DND-41 (cell line): Measurements from ENCODE around the gene IPO4.

ENCODE experiments used
- ATAC-seq: fragments of 200-7000 bp; cut with Tn5 transposase; 3 replicates; pipeline ENCODE4 v1.9.1; 2021; ENCODE audit warnings: low read depth; ENCODE audit not compliant: insufficient read depth
- DNase-seq: peaks from one replicate; pipeline ENCODE4 v3.0.0-alpha.2; 2020
- H2AFZ ChIP-seq: 2 replicates; pipeline ENCODE4 v1.6.0; 2012; ENCODE audit warnings: low read depth, low read length
- H3K27ac ChIP-seq: 2 replicates; pipeline ENCODE4 v1.5.1; 2012; ENCODE audit warnings: low read length, inconsistent platforms
- H3K27me3 ChIP-seq: fragments of 200-600 bp; sonication (generic); 2 replicates; pipeline ENCODE4 v1.6.0; 2012; ENCODE audit warnings: low read length, mild to moderate bottlenecking, inconsistent platforms; ENCODE audit not compliant: insufficient read depth, poor library complexity
- H3K36me3 ChIP-seq: 2 replicates; pipeline ENCODE4 v1.5.1; 2012; ENCODE audit warnings: low read length, inconsistent platforms; ENCODE audit not compliant: insufficient read depth
- H3K4me1 ChIP-seq: 2 replicates; pipeline ENCODE4 v1.5.1; 2012; ENCODE audit warnings: mild to moderate bottlenecking, low read length; ENCODE audit not compliant: insufficient read depth
- H3K4me2 ChIP-seq: 2 replicates; pipeline ENCODE4 v1.6.0; 2012; ENCODE audit warnings: mild to moderate bottlenecking, moderate library complexity, low read length, inconsistent platforms; ENCODE audit not compliant: insufficient read depth
- H3K4me3 ChIP-seq, 2 experiments: fragments of 200-600 bp in 1 of 2; shearing (Covaris generic) in 1 of 2; 2 replicates each; pipeline ENCODE4 v1.5.1; 2012 to 2016; ENCODE audit warnings: inconsistent platforms in 2 of 2, low read length in 2 of 2, mild to moderate bottlenecking in 2 of 2, low read depth in 1 of 2, moderate library complexity in 1 of 2
- H3K79me2 ChIP-seq: 2 replicates; pipeline ENCODE4 v1.6.0; 2012; ENCODE audit warnings: low read length, inconsistent platforms; ENCODE audit not compliant: insufficient read depth
- H3K9ac ChIP-seq: 2 replicates; pipeline ENCODE4 v1.6.0; 2012; ENCODE audit warnings: low read depth, mild to moderate bottlenecking, inconsistent platforms, low read length, moderate library complexity
- H3K9me3 ChIP-seq: 2 replicates; pipeline ENCODE4 v1.5.1; 2012; ENCODE audit warnings: low read length, moderate library complexity, mild to moderate bottlenecking, inconsistent platforms; ENCODE audit not compliant: insufficient read depth, severe bottlenecking
- H4K20me1 ChIP-seq: 2 replicates; pipeline ENCODE4 v1.6.0; 2012; ENCODE audit warnings: low read length; ENCODE audit not compliant: insufficient read depth
- CTCF ChIP-seq: IDR thresholded peaks from 2 replicates; pipeline ENCODE4 v1.5.1; 2012; ENCODE audit warnings: borderline replicate concordance, low read length, moderate library complexity, mild to moderate bottlenecking; ENCODE audit not compliant: poor library complexity, severe bottlenecking; ENCODE audit errors: extremely low read depth
- EZH2 ChIP-seq: IDR thresholded peaks from 3 replicates; pipeline ENCODE4 v1.6.1; 2012; ENCODE audit warnings: borderline replicate concordance, low read depth, mild to moderate bottlenecking, moderate library complexity, low read length, inconsistent platforms; ENCODE audit not compliant: severe bottlenecking

The IPO4 gene

GRCh38 chr14:24236689-24237462 is 48.3 kb upstream of the IPO4 start:
- Histone ChIP-seq H3K79me2 (peaks cover 61% of the 10 kb centered on the region), H3K27me3 (no peaks in the 10 kb centered on the region), H4K20me1 (peaks cover 14% of the 10 kb centered on the region), H3K9me3 (no peaks in the 10 kb centered on the region), H3K4me2 (no peak overlapping the region), H2AFZ (no peak overlapping the region), H3K4me1 (peaks cover 59% of the 10 kb centered on the region), H3K9ac (no peak overlapping the region), H3K4me3 (no peak overlapping the region), H3K27ac (no peak overlapping the region), H3K36me3 (peaks cover 75% of the 10 kb centered on the region)
- no peak for ATAC-seq
- DNase-seq: no peak
- TF ChIP-seq CTCF (no peak), EZH2 (no peak)

GRCh38 chr14:24235804-24236688 is 47.4 kb upstream of the IPO4 start:
- no peak overlapping the region for H3K4me3 ChIP-seq
- no peak overlapping the region for H3K4me2 ChIP-seq
- DNase-seq (no peak), ATAC-seq (no peak)
- H3K9ac ChIP-seq: no peak overlapping the region
- no peak overlapping the region for H3K27ac ChIP-seq
- H3K9me3 ChIP-seq: no peaks in the 10 kb centered on the region
- H3K79me2 ChIP-seq: peaks cover 62% of the 10 kb centered on the region
- H3K4me1 ChIP-seq: peaks cover 57% of the 10 kb centered on the region
- H3K36me3 ChIP-seq: peaks cover 74% of the 10 kb centered on the region
- H2AFZ ChIP-seq: no peak overlapping the region
- H3K27me3 ChIP-seq: no peaks in the 10 kb centered on the region
- peaks cover 13% of the 10 kb centered on the region for H4K20me1 ChIP-seq
- TF ChIP-seq CTCF (no peak), EZH2 (no peak)

GRCh38 chr14:24234095-24235005 is 45.7 kb upstream of the IPO4 start:
- Histone ChIP-seq H3K36me3 (peaks cover 60% of the 10 kb centered on the region), H3K9ac (no peak overlapping the region)

More at GRCh38 chr14:24234095-24235005, 45.7 kb upstream of the IPO4 start:
- peak overlapping the region; percentile 99; the same call in 1 of the 2 replicates for H3K4me2 ChIP-seq
- H3K9me3 ChIP-seq: no peaks in the 10 kb centered on the region
- peak overlapping the region in 1 of 2 experiments; percentile 75; a peak in 1 of 4 replicates for H3K4me3 ChIP-seq
- ATAC-seq: no peak
- no peaks in the 10 kb centered on the region for H3K27me3 ChIP-seq
- TF ChIP-seq CTCF (no peak), EZH2 (no peak)
- no peak overlapping the region for H2AFZ ChIP-seq
- peaks cover 52% of the 10 kb centered on the region for H3K4me1 ChIP-seq
- no peak for DNase-seq
- H3K27ac ChIP-seq: no peak overlapping the region
- H4K20me1 ChIP-seq: peaks cover 4% of the 10 kb centered on the region
- peaks cover 59% of the 10 kb centered on the region for H3K79me2 ChIP-seq
